Measurements from ENCODE around the gene PDIA4. TPM values are rescaled to one million over a fixed set of nuclear protein-coding genes. Genes with fewer than 3 reads are reported as not detected.

Gene PDIA4
- total RNA-seq, 4 donors from 2014 or later, result 34.6 to 169 (median 68.7) TPM

DNA sequence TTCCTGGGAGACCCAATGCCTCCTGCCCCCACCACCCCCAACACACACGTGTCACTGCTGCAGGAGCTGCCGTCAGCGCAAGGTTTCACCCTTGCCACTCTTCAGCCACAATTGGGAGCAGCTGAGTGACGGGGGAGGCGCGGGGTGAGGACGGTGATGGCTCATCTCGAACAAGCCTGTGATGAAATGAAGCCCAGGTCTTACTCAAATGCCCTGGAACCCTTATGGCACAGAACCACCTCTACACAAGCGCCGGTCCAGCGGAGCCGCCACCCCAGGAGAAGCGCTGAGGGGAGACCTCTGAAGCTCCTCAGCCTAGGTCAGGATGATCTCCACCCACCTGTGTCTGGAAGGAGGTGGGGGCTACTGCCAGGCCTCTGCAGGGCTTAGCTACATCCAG, 25.7 kb downstream of the PDIA4 start:
- intact Hi-C loops (cut with DNase I; ENCODE audit: low total_unique reads), result loop anchor here (10.0 kb wide), 1 partner anchor 92 kb away; the partner anchor contains the start of gene ZNF786
- TF ChIP-seq CTCF (IDR thresholded peaks at IDR 0.05) (no peak), POLR2A (IDR thresholded peaks at IDR 0.05) (no peak)
- Histone ChIP-seq H3K4me1 (no peaks in the 10 kb centered on the region), H3K27ac (no peak overlapping the region), H3K27me3 (no peaks in the 10 kb centered on the region), H3K36me3 (no peaks in the 10 kb centered on the region), H3K9me3 (no peaks in the 10 kb centered on the region), H3K4me3 (no peak overlapping the region)
- no peak for DNase-seq

DNA sequence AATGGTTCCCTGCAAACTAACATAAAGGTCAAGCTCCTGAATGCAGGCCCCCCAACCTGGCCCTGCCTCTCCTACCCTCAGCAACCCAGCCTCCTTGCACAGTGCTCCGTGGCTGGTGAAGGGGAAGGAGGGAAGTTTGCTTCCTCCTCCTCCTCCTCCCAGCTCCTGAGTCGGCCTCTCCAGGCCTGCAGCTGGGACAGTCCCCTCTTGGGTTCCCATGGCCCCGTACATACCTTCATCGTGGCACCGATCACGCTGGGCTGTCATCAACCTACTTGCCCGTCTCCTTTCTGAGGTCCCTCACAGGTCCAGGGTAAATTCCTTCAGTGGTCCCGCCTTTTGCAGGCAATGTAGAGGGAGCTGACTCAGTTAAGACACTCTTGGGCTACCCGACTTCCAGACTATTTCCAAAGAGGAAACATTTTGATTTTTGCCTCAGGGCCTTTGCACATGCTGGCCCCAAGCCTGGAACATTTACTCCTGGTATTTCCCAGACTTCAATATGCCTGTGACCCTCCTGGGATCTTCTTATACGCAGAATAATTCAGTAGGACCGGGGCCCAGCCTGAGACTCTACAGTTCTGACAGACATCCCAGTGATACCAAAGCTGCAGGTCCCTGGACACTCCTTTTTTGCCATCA, 26.8 kb downstream of the PDIA4 start:
- intact Hi-C loops (cut with DNase I; ENCODE audit: low total_unique reads), result loop anchor here (10.0 kb wide), 1 partner anchor 93 kb away; the partner anchor contains the start of gene ZNF786

GRCh38 chr7:149000961-149001360, 27.3 kb downstream of the PDIA4 start:
- no peak for DNase-seq

More for the DNA sequence above, 26.8 kb downstream of the PDIA4 start:
- Histone ChIP-seq H3K9me3 (no peaks in the 10 kb centered on the region), H3K27ac (no peak overlapping the region), H3K27me3 (no peaks in the 10 kb centered on the region), H3K36me3 (no peaks in the 10 kb centered on the region), H3K4me3 (no peak overlapping the region), H3K4me1 (no peaks in the 10 kb centered on the region)
- no peak for DNase-seq
- TF ChIP-seq POLR2A (IDR thresholded peaks at IDR 0.05), result no peak
- no peak for TF ChIP-seq CTCF (IDR thresholded peaks at IDR 0.05)

GRCh38 chr7:148999192-148999591, 29.1 kb downstream of the PDIA4 start:
- H3K4me1 ChIP-seq, result no peaks in the 10 kb centered on the region
- H3K27ac ChIP-seq, result no peak overlapping the region
- TF ChIP-seq POLR2A (IDR thresholded peaks at IDR 0.05), result no peak
- no peak for TF ChIP-seq CTCF (IDR thresholded peaks at IDR 0.05)
- H3K4me3 ChIP-seq, result no peak overlapping the region
- no peaks in the 10 kb centered on the region for H3K36me3 ChIP-seq
- H3K27me3 ChIP-seq, result no peaks in the 10 kb centered on the region
- intact Hi-C loops (cut with DNase I; ENCODE audit: low total_unique reads), result no loop called here
- no peak for DNase-seq
- no peaks in the 10 kb centered on the region for H3K9me3 ChIP-seq

More at GRCh38 chr7:149000961-149001360, 27.3 kb downstream of the PDIA4 start:
- Histone ChIP-seq H3K36me3 (no peaks in the 10 kb centered on the region), H3K4me1 (no peaks in the 10 kb centered on the region), H3K27me3 (no peaks in the 10 kb centered on the region), H3K9me3 (no peaks in the 10 kb centered on the region), H3K4me3 (no peak overlapping the region), H3K27ac (no peak overlapping the region)
- intact Hi-C loops (cut with DNase I; ENCODE audit: low total_unique reads), result loop anchor here (10.0 kb wide), 1 partner anchor 94 kb away; the partner anchor contains the start of gene ZNF786
- TF ChIP-seq POLR2A (IDR thresholded peaks at IDR 0.05), result no peak
- no peak for TF ChIP-seq CTCF (IDR thresholded peaks at IDR 0.05)

- Histone ChIP-seq H3K36me3 (no peaks in the 10 kb centered on the region), H3K4me1 (no peaks in the 10 kb centered on the region), H3K9me3 (no peaks in the 10 kb centered on the region), H3K27ac (no peak overlapping the region), H3K4me3 (no peak overlapping the region), H3K27me3 (no peaks in the 10 kb centered on the region)
- TF ChIP-seq CTCF (IDR thresholded peaks at IDR 0.05) (no peak), POLR2A (IDR thresholded peaks at IDR 0.05) (no peak)
- DNase-seq, result no peak
- intact Hi-C loops (cut with DNase I; ENCODE audit: low total_unique reads), result no loop called here
Measured at GRCh38 chr7:148997497-148997896, 30.8 kb downstream of the PDIA4 start.

Data from uterus (tissue), 4 donors.